IPS-20b (cell line): ENCODE data around the gene CPXM1.
A peak's percentile ranks its signal among the peaks of the same experiment; 100 is the strongest.
"Not testable (repeated sequence)": the region's sequence is repeated elsewhere in the genome, so short reads cannot be mapped to it uniquely, and the experiment has no call there.

ENCODE experiments used
- H3K27ac ChIP-seq: one replicate; pipeline ENCODE4 v1.5.1; 2013; ENCODE audit warnings: low read length
- H3K27me3 ChIP-seq: 2 replicates; pipeline ENCODE4 v1.6.1; 2013; ENCODE audit warnings: mild to moderate bottlenecking, low read length, inconsistent platforms; ENCODE audit not compliant: insufficient read depth
- H3K36me3 ChIP-seq: 2 replicates; pipeline ENCODE4 v1.6.1; 2013; ENCODE audit warnings: low read depth, mild to moderate bottlenecking, inconsistent platforms, low read length, moderate library complexity; ENCODE audit not compliant: insufficient read depth
- H3K4me1 ChIP-seq: 2 replicates; pipeline ENCODE4 v1.6.1; 2013; ENCODE audit warnings: mild to moderate bottlenecking, control low read depth, inconsistent platforms, low read length, moderate library complexity; ENCODE audit not compliant: insufficient read depth
- H3K4me3 ChIP-seq: 2 replicates; pipeline ENCODE4 v1.5.1; 2013; ENCODE audit warnings: mild to moderate bottlenecking, low read length, inconsistent platforms
- H3K9ac ChIP-seq: 2 replicates; pipeline ENCODE4 v1.6.1; 2013; ENCODE audit warnings: low read depth, mild to moderate bottlenecking, inconsistent platforms, low read length, moderate library complexity
- H3K9me3 ChIP-seq: 2 replicates; pipeline ENCODE4 v1.6.1; 2013; ENCODE audit warnings: mild to moderate bottlenecking, low read depth, low read length, inconsistent platforms; ENCODE audit not compliant: insufficient read depth

CPXM1 gene

GRCh38 chr20:2837221-2837960, 37.0 kb upstream of the CPXM1 start:
- no peak overlapping the region for H3K9ac ChIP-seq
- H3K27me3 ChIP-seq = peaks cover 24% of the 10 kb centered on the region
- H3K4me3 ChIP-seq = no peak overlapping the region
- peaks cover 3% of the 10 kb centered on the region; the same call in 1 of the 2 replicates for H3K4me1 ChIP-seq
- no peak overlapping the region for H3K27ac ChIP-seq
- H3K9me3 ChIP-seq = no peaks in the 10 kb centered on the region
- no peaks in the 10 kb centered on the region for H3K36me3 ChIP-seq

GRCh38 chr20:2836035-2836434, 35.6 kb upstream of the CPXM1 start:
- Histone ChIP-seq H3K9ac (no peak overlapping the region), H3K4me1 (no peaks in the 10 kb centered on the region; the same call in 1 of the 2 replicates), H3K27me3 (peaks cover 15% of the 10 kb centered on the region), H3K36me3 (no peaks in the 10 kb centered on the region), H3K9me3 (no peaks in the 10 kb centered on the region), H3K4me3 (no peak overlapping the region), H3K27ac (no peak overlapping the region)

- H3K36me3 ChIP-seq = no peaks in the 10 kb centered on the region
- no peak overlapping the region for H3K9ac ChIP-seq
- H3K27ac ChIP-seq = no peak overlapping the region
- no peaks in the 10 kb centered on the region for H3K9me3 ChIP-seq
- no peak overlapping the region for H3K4me3 ChIP-seq
- no peaks in the 10 kb centered on the region for H3K4me1 ChIP-seq
- peaks cover 14% of the 10 kb centered on the region for H3K27me3 ChIP-seq
Measured at GRCh38 chr20:2835331-2835796, 34.9 kb upstream of the CPXM1 start.

GRCh38 chr20:2834401-2835110, 34.1 kb upstream of the CPXM1 start:
- H3K9me3 ChIP-seq = no peaks in the 10 kb centered on the region
- H3K4me3 ChIP-seq = no peak overlapping the region
- H3K36me3 ChIP-seq = no peaks in the 10 kb centered on the region
- H3K27me3 ChIP-seq = peaks cover 6% of the 10 kb centered on the region
- no peaks in the 10 kb centered on the region for H3K4me1 ChIP-seq
- no peak overlapping the region for H3K27ac ChIP-seq
- H3K9ac ChIP-seq = no peak overlapping the region

- Histone ChIP-seq H3K9ac (no peak overlapping the region), H3K4me1 (no peaks in the 10 kb centered on the region), H3K27ac (no peak overlapping the region), H3K4me3 (no peak overlapping the region), H3K27me3 (peaks cover 7% of the 10 kb centered on the region), H3K9me3 (no peaks in the 10 kb centered on the region), H3K36me3 (no peaks in the 10 kb centered on the region)
Measured at GRCh38 chr20:2833761-2834160, 33.3 kb upstream of the CPXM1 start.

- H3K9me3 ChIP-seq, H3K27ac ChIP-seq, H3K9ac ChIP-seq, H3K36me3 ChIP-seq, H3K4me3 ChIP-seq, H3K4me1 ChIP-seq: not testable (repeated sequence)
- peaks cover 32% of the 10 kb centered on the region for H3K27me3 ChIP-seq
Measured at GRCh38 chr20:2831206-2831605, 30.8 kb upstream of the CPXM1 start.

- Histone ChIP-seq H3K9me3 (no peaks in the 10 kb centered on the region), H3K27me3 (peaks cover 40% of the 10 kb centered on the region)
Measured at GRCh38 chr20:2829376-2829775, 28.9 kb upstream of the CPXM1 start.

GRCh38 chr20:2826655-2827054, 26.2 kb upstream of the CPXM1 start:
- Histone ChIP-seq H3K4me1 (no peaks in the 10 kb centered on the region), H3K36me3 (no peaks in the 10 kb centered on the region), H3K9me3 (no peaks in the 10 kb centered on the region), H3K4me3 (no peak overlapping the region), H3K27ac (no peak overlapping the region), H3K27me3 (peaks cover 48% of the 10 kb centered on the region), H3K9ac (no peak overlapping the region)

More at GRCh38 chr20:2829376-2829775, 28.9 kb upstream of the CPXM1 start:
- no peak overlapping the region for H3K9ac ChIP-seq
- no peak overlapping the region for H3K4me3 ChIP-seq
- no peaks in the 10 kb centered on the region for H3K4me1 ChIP-seq
- H3K27ac ChIP-seq = no peak overlapping the region
- no peaks in the 10 kb centered on the region for H3K36me3 ChIP-seq

GRCh38 chr20:2825761-2826160, 25.3 kb upstream of the CPXM1 start:
- Histone ChIP-seq H3K27me3 (peaks cover 57% of the 10 kb centered on the region), H3K4me3 (no peak overlapping the region), H3K4me1 (no peaks in the 10 kb centered on the region), H3K9me3 (no peaks in the 10 kb centered on the region), H3K36me3 (no peaks in the 10 kb centered on the region), H3K27ac (no peak overlapping the region), H3K9ac (no peak overlapping the region)

- H3K9me3 ChIP-seq = no peaks in the 10 kb centered on the region
- H3K27ac ChIP-seq = no peak overlapping the region
- no peak overlapping the region for H3K4me3 ChIP-seq
- peaks cover 6% of the 10 kb centered on the region for H3K4me1 ChIP-seq
- peaks cover 70% of the 10 kb centered on the region for H3K27me3 ChIP-seq
- no peak overlapping the region for H3K9ac ChIP-seq
- H3K36me3 ChIP-seq = no peaks in the 10 kb centered on the region
Measured at GRCh38 chr20:2822073-2822472, 21.6 kb upstream of the CPXM1 start.

GRCh38 chr20:2820896-2821869, 20.8 kb upstream of the CPXM1 start:
- H3K4me3 ChIP-seq = peak overlapping the region; percentile 55; the same call in 1 of the 2 replicates
- H3K36me3 ChIP-seq = no peaks in the 10 kb centered on the region
- peaks cover 6% of the 10 kb centered on the region for H3K4me1 ChIP-seq
- H3K9ac ChIP-seq = no peak overlapping the region
- no peaks in the 10 kb centered on the region for H3K9me3 ChIP-seq
- H3K27ac ChIP-seq = no peak overlapping the region
- H3K27me3 ChIP-seq = peaks cover 61% of the 10 kb centered on the region
